OCI-LY7 (cell line): ENCODE results near the gene TIMM10. TPM values are rescaled to one million over a fixed set of nuclear protein-coding genes. Genes with fewer than 3 reads are reported as not detected.

Experiments used
- BruUV-seq: library from RNA; stranded (reverse); fragments of 400-500 nt; replicated peaks from 2 replicates; lab custom pipeline; 2021; lab: Mats Ljungman, UMichigan
- CTCF ChIA-PET: fragments of 300-600 bp; sonication (Branson Sonifier 250); formaldehyde crosslinking; loops from one replicate; lab custom pipeline; 2022; ENCODE audit warnings: antibody characterized with exemption; ENCODE audit not compliant: unreplicated experiment; lab: Charles Lee
- POLR2A ChIA-PET: fragments of 300-600 bp; sonication (Branson Sonifier 250); formaldehyde crosslinking; loops from one replicate; lab custom pipeline; 2022; ENCODE audit warnings: antibody characterized with exemption; lab: Charles Lee
- DNase-seq: peaks from one replicate; pipeline ENCODE4 v3.0.0-alpha.2; 2015; ENCODE audit warnings: low spot score
- H2AFZ ChIP-seq: fragments of 200-600 bp; sonication (generic), shearing (Covaris generic); 2 replicates; pipeline ENCODE4 v1.6.1; 2014; ENCODE audit warnings: mild to moderate bottlenecking, antibody characterized with exemption, low read length, moderate library complexity
- H3K27ac ChIP-seq: fragments of 200-600 bp; sonication (generic); 2 replicates; pipeline ENCODE4 v1.5.1; 2014; ENCODE audit warnings: mixed run types, low read depth, mild to moderate bottlenecking, moderate library complexity, low read length, inconsistent platforms; ENCODE audit not compliant: poor library complexity, severe bottlenecking
- H3K36me3 ChIP-seq: fragments of 200-600 bp; sonication (generic); 2 replicates; pipeline ENCODE4 v1.6.1; 2014; ENCODE audit warnings: mild to moderate bottlenecking, antibody characterized with exemption, low read length, moderate library complexity, mixed read lengths; ENCODE audit not compliant: insufficient read depth
- H3K4me1 ChIP-seq: fragments of 200-600 bp; sonication (generic); 2 replicates; pipeline ENCODE4 v1.5.1; 2014; ENCODE audit warnings: mild to moderate bottlenecking, low read length; ENCODE audit not compliant: insufficient read depth, poor library complexity, severe bottlenecking
- H3K4me2 ChIP-seq: fragments of 200-600 bp; sonication (generic); 2 replicates; pipeline ENCODE4 v1.6.1; 2014; ENCODE audit warnings: mild to moderate bottlenecking, low read length
- H3K4me3 ChIP-seq: fragments of 200-600 bp; sonication (generic); 2 replicates; pipeline ENCODE4 v1.5.1; 2014; ENCODE audit warnings: mild to moderate bottlenecking, low read depth, low read length; ENCODE audit not compliant: poor library complexity, severe bottlenecking
- H3K79me2 ChIP-seq: fragments of 200-600 bp; sonication (generic); 2 replicates; pipeline ENCODE4 v1.6.1; 2016; ENCODE audit warnings: low read depth, mild to moderate bottlenecking, low read length, moderate library complexity, mixed read lengths; ENCODE audit not compliant: insufficient read depth
- H3K9me2 ChIP-seq: fragments of 200-600 bp; sonication (generic); 2 replicates; pipeline ENCODE4 v1.6.1; 2016; ENCODE audit warnings: mild to moderate bottlenecking, low read length, mixed read lengths; ENCODE audit not compliant: insufficient read depth
- H3K9me3 ChIP-seq: fragments of 200-600 bp; sonication (generic); 2 replicates; pipeline ENCODE4 v1.6.1; 2014; ENCODE audit warnings: mild to moderate bottlenecking, mixed run types, low read length, mixed read lengths
- H4K20me1 ChIP-seq: fragments of 200-600 bp; sonication (generic); 2 replicates; pipeline ENCODE4 v1.6.1; 2014; ENCODE audit warnings: mild to moderate bottlenecking, antibody characterized with exemption, low read length, moderate library complexity, mixed read lengths; ENCODE audit not compliant: insufficient read depth
- CTCF ChIP-seq: fragments of 200-600 bp; sonication (generic); conservative IDR thresholded peaks from 2 replicates; pipeline ENCODE4 v1.5.1; 2014; ENCODE audit warnings: mild to moderate bottlenecking, antibody characterized with exemption, low read length, moderate library complexity, mixed read lengths
- EZH2phosphoT487 ChIP-seq: fragments of 200-600 bp; sonication (generic); IDR thresholded peaks from 2 replicates; pipeline ENCODE4 v1.6.1; 2018; ENCODE audit warnings: low read depth, borderline replicate concordance, mild to moderate bottlenecking, mixed run types, antibody characterized with exemption, low read length, moderate library complexity, mixed read lengths
- intact Hi-C: fragments of 100-400 bp; cut with micrococcal nuclease; formaldehyde crosslinking; loops from one replicate; pipeline ENCODE4 v1.10.0; 2022; ENCODE audit not compliant: unreplicated experiment
- total RNA-seq, 2 experiments: library from RNA; depleted of rRNA in 1 of 2; stranded (reverse); fragments of >200 nt in 1 of 2; shearing (Covaris generic) in 1 of 2; gene quantifications; 2 replicates each; pipeline ENCODE4 v1.2.3, GENCODE V29; 2014 to 2022

The TIMM10 gene
- total RNA-seq, 2 experiments from 2014 or later, result 163 to 258 TPM

GRCh38 chr11:57562596-57562995 lies 32.0 kb upstream of the TIMM10 start:
- intact Hi-C loops, result no loop called here
- no peak overlapping the region for H3K4me3 ChIP-seq
- H3K4me1 ChIP-seq, result peaks cover 13% of the 10 kb centered on the region
- CTCF ChIA-PET, result no interaction called here
- no peak overlapping the region for H3K27ac ChIP-seq
- H2AFZ ChIP-seq, result no peak overlapping the region
- BruUV-seq, result no TSS peak
- H3K36me3 ChIP-seq, result peaks cover 16% of the 10 kb centered on the region
- TF ChIP-seq CTCF (peak; percentile 42), EZH2phosphoT487 (no peak)
- H3K9me3 ChIP-seq, result no peaks in the 10 kb centered on the region
- H4K20me1 ChIP-seq, result no peaks in the 10 kb centered on the region
- DNase-seq, result no peak
- H3K79me2 ChIP-seq, result peaks cover 16% of the 10 kb centered on the region; the same call in 1 of the 2 replicates
- POLR2A ChIA-PET, result no interaction called here
- no peak overlapping the region for H3K4me2 ChIP-seq
- no peaks in the 10 kb centered on the region for H3K9me2 ChIP-seq

- H3K27ac ChIP-seq, result no peak overlapping the region
- ChIA-PET POLR2A (interaction anchor here (0.9 kb wide), 1 partner anchor 80 kb away, joined by 6 read pairs; no protein-coding TSS in a partner anchor), CTCF (no interaction called here)
- no peak overlapping the region for H3K4me3 ChIP-seq
- no peaks in the 10 kb centered on the region for H3K9me3 ChIP-seq
- BruUV-seq, result no TSS peak
- TF ChIP-seq EZH2phosphoT487, result no peak
- no peak for TF ChIP-seq CTCF
- H3K36me3 ChIP-seq, result peaks cover 30% of the 10 kb centered on the region
- no peaks in the 10 kb centered on the region for H3K9me2 ChIP-seq
- H2AFZ ChIP-seq, result no peak overlapping the region
- intact Hi-C loops, result no loop called here
- H4K20me1 ChIP-seq, result no peaks in the 10 kb centered on the region
- peaks cover 4% of the 10 kb centered on the region for H3K4me1 ChIP-seq
- DNase-seq, result no peak
- no peaks in the 10 kb centered on the region for H3K79me2 ChIP-seq
- H3K4me2 ChIP-seq, result no peak overlapping the region
Measured at GRCh38 chr11:57560146-57560545, 29.6 kb upstream of the TIMM10 start.

- Histone ChIP-seq H4K20me1 (no peaks in the 10 kb centered on the region), H3K27ac (no peak overlapping the region), H3K36me3 (peaks cover 62% of the 10 kb centered on the region), H3K79me2 (no peaks in the 10 kb centered on the region), H3K9me3 (no peaks in the 10 kb centered on the region), H3K4me2 (no peak overlapping the region), H3K9me2 (no peaks in the 10 kb centered on the region), H2AFZ (no peak overlapping the region), H3K4me1 (peaks cover 7% of the 10 kb centered on the region), H3K4me3 (no peak overlapping the region)
- intact Hi-C loops, result no loop called here
- no TSS peak for BruUV-seq
- ChIA-PET CTCF (no interaction called here), POLR2A (interaction anchor here (0.6 to 1.6 kb wide), 2 partner anchors 14 to 37 kb away, joined by 3 to 4 read pairs; no protein-coding TSS in a partner anchor)
- no peak for DNase-seq
- TF ChIP-seq EZH2phosphoT487 (no peak), CTCF (no peak)
Measured at GRCh38 chr11:57556041-57556440, 25.5 kb upstream of the TIMM10 start.
